GM12878 (cell line): Measurements from ENCODE around the gene NRG2. TPM values are rescaled to one million over a fixed set of nuclear protein-coding genes. Genes with fewer than 3 reads are reported as not detected.
A peak's percentile ranks its signal among the peaks of the same experiment; 100 is the strongest.

Experiments
- ATAC-seq: fragments of 200-7000 bp; cut with Tn5 transposase; 3 replicates; pipeline ENCODE4 v1.9.1; 2020; ENCODE audit warnings: mild to moderate bottlenecking, moderate library complexity
- BruUV-seq: library from RNA; stranded (reverse); fragments of 400-500 nt; replicated peaks from 2 replicates; lab custom pipeline; 2021; lab: Mats Ljungman, UMichigan
- CTCF ChIA-PET: fragments of 300-600 bp; sonication (Branson Sonifier 250); formaldehyde crosslinking; extraction: SDS; loops from one replicate; lab custom pipeline; 2021; ENCODE audit warnings: inconsistent platforms; lab: Yijun Ruan, JAX
- POLR2A ChIA-PET: fragments of 350-600 bp; formaldehyde crosslinking; extraction: SDS; loops from one replicate; lab custom pipeline; 2021; ENCODE audit warnings: inconsistent platforms; lab: Charles Lee
- RAD21 ChIA-PET: fragments of 300-600 bp; sonication (Branson Sonifier 250); formaldehyde crosslinking; loops from one replicate; lab custom pipeline; 2023; ENCODE audit warnings: antibody characterized with exemption; ENCODE audit not compliant: unreplicated experiment; lab: Charles Lee
- SMC1A ChIA-PET: fragments of 300-600 bp; sonication (Branson Sonifier 250); formaldehyde crosslinking; loops from one replicate; lab custom pipeline; 2023; ENCODE audit not compliant: unreplicated experiment, uncharacterized antibody; lab: Charles Lee
- DNase-seq: peaks from one replicate; pipeline ENCODE4 v3.0.0-alpha.2; 2011; ENCODE audit warnings: low read depth, low spot score
- FAIRE-seq: peaks from 3 replicates; lab custom pipeline; 2011; peaks lifted over from hg19 to GRCh38; lab: Jason Lieb, UNC
- H2AFZ ChIP-seq: 2 replicates; pipeline ENCODE4 v1.6.0; 2011; ENCODE audit warnings: low read depth, low read length, control low read depth; ENCODE audit not compliant: control insufficient read depth
- H3K27ac ChIP-seq: 2 replicates; pipeline ENCODE4 v1.5.1; 2011; ENCODE audit warnings: control low read depth; ENCODE audit not compliant: control insufficient read depth, insufficient read depth
- H3K27me3 ChIP-seq, 2 experiments: replicated peaks in 1 of 2; 2 replicates each; pipeline versions ENCODE4 v1.6.0 to v1.6.1; 2011; ENCODE audit warnings: low read length in 1 of 2; ENCODE audit not compliant: control insufficient read depth in 2 of 2, insufficient read depth in 2 of 2
- H3K36me3 ChIP-seq, 2 experiments: 2 replicates each; pipeline ENCODE4 v1.5.1; 2011; ENCODE audit warnings: low read length in 1 of 2; ENCODE audit not compliant: control insufficient read depth in 2 of 2, insufficient read depth in 2 of 2
- H3K4me1 ChIP-seq: 2 replicates; pipeline ENCODE4 v1.6.1; 2011; ENCODE audit warnings: mild to moderate bottlenecking, low read length, moderate library complexity, mixed read lengths; ENCODE audit not compliant: control insufficient read depth, insufficient read depth
- H3K4me2 ChIP-seq: 2 replicates; pipeline ENCODE4 v1.6.0; 2011; ENCODE audit warnings: control low read depth; ENCODE audit not compliant: control insufficient read depth, insufficient read depth
- H3K4me3 ChIP-seq: fragments of 200-600 bp; sonication (generic); 2 replicates; pipeline ENCODE4 v1.5.1; 2016
- H3K79me2 ChIP-seq: 2 replicates; pipeline ENCODE4 v1.6.0; 2011; ENCODE audit warnings: low read length; ENCODE audit not compliant: control insufficient read depth, insufficient read depth
- H3K9ac ChIP-seq: 2 replicates; pipeline ENCODE4 v1.8.0; 2011; ENCODE audit warnings: low read length, control low read depth, mixed read lengths; ENCODE audit not compliant: control insufficient read depth, insufficient read depth
- H3K9me3 ChIP-seq: replicated peaks from 3 replicates; pipeline ENCODE4 v1.5.1; 2011; ENCODE audit warnings: mild to moderate bottlenecking, low read length; ENCODE audit not compliant: control insufficient read depth, insufficient read depth
- H4K20me1 ChIP-seq: 2 replicates; pipeline ENCODE4 v1.6.0; 2011; ENCODE audit not compliant: control insufficient read depth, insufficient read depth
- CEBPB ChIP-seq, 2 experiments: fragments of 150-350 bp in 1 of 2; IDR thresholded peaks; 2 replicates each; pipeline ENCODE4 v1.6.1; 2012 to 2014; ENCODE audit warnings: low read depth in 2 of 2, low read length in 2 of 2, borderline replicate concordance in 1 of 2, inconsistent platforms in 1 of 2
- EED ChIP-seq: sonication (generic); IDR thresholded peaks from 2 replicates; pipeline ENCODE4 v1.6.1; 2016; ENCODE audit warnings: antibody characterized with exemption, low read depth
- FOXM1 ChIP-seq: IDR thresholded peaks from 2 replicates; pipeline ENCODE4 v1.6.1; 2012; ENCODE audit warnings: low read depth, mild to moderate bottlenecking, inconsistent platforms, low read length, moderate library complexity
- IKZF1 ChIP-seq: fragments of 450-650 bp; conservative IDR thresholded peaks from 2 replicates; pipeline ENCODE4 v1.6.1; 2017; ENCODE audit warnings: antibody characterized with exemption, mild to moderate bottlenecking
- IRF4 ChIP-seq: IDR thresholded peaks from 2 replicates; pipeline ENCODE4 v1.6.1; 2011; ENCODE audit warnings: low read depth, low read length
- JUNB ChIP-seq: IDR thresholded peaks from 2 replicates; pipeline ENCODE4 v1.6.1; 2016; ENCODE audit warnings: antibody characterized with exemption, mild to moderate bottlenecking
- KLF5 ChIP-seq: fragments of 450-650 bp; IDR thresholded peaks from 2 replicates; pipeline ENCODE4 v1.6.1; 2014; ENCODE audit warnings: mild to moderate bottlenecking; ENCODE audit not compliant: partially characterized antibody
- MLLT1 ChIP-seq: fragments of 450-650 bp; IDR thresholded peaks from 2 replicates; pipeline ENCODE4 v1.6.1; 2016; ENCODE audit warnings: mild to moderate bottlenecking
- RUNX3 ChIP-seq: IDR thresholded peaks from 2 replicates; pipeline ENCODE4 v1.6.1; 2012; ENCODE audit warnings: low read length, inconsistent platforms
- SPI1 ChIP-seq: IDR thresholded peaks from 2 replicates; pipeline ENCODE4 v1.6.1; 2011; ENCODE audit warnings: low read depth, mild to moderate bottlenecking, low read length, moderate library complexity, borderline replicate concordance; ENCODE audit not compliant: insufficient read depth
- SREBF1 ChIP-seq: IDR thresholded peaks from 2 replicates; pipeline ENCODE4 v1.6.1; 2012; ENCODE audit warnings: mild to moderate bottlenecking, low read length
- ZBED1 ChIP-seq: IDR thresholded peaks from 2 replicates; pipeline ENCODE4 v1.6.1; 2016; ENCODE audit warnings: borderline replicate concordance
- WGBS: methylation state at CpG from one replicate; pipeline ENCODE4 v1.1.6; 2016; ENCODE audit warnings: low lambda C conversion rate; ENCODE audit not compliant: insufficient replicate concordance, insufficient coverage; ENCODE audit errors: missing lambda C conversion rate; 5-methylcytosine and 5-hydroxymethylcytosine counted together
- in situ Hi-C: fragments of 300-500 bp; cut with MboI; formaldehyde crosslinking; loops from 9 replicates; pipeline ENCODE4 v1.14.3; 2018; ENCODE audit warnings: mixed read lengths
- intact Hi-C: fragments of 100-400 bp; cut with micrococcal nuclease; formaldehyde crosslinking; loops from one replicate; pipeline ENCODE4 v1.14.2; 2022; ENCODE audit not compliant: unreplicated experiment
- polyA plus RNA-seq, 11 experiments: library from polyadenylated mRNA; depleted of rRNA in 4 of 11; unstranded in 6 of 11; stranded (reverse) in 5 of 11; fragments of >200 nt; fragmentation: Nextera tagmentation in 4 of 11; fragmentation: Illumina TruSeq in 1 of 11; extraction: Ambion mirVana in 4 of 11; extraction: Trizol in 1 of 11; gene quantifications; 1 replicate in 1 of 11; 2 replicates in 10 of 11; pipeline versions ENCODE4 v1.2.1 to v1.2.3, GENCODE V29; 2011 to 2016; ENCODE audit warnings: inconsistent platforms in 2 of 11, missing spikeins in 2 of 11, low read depth in 1 of 11
- total RNA-seq, 4 experiments: library from RNA; depleted of rRNA in 3 of 4; stranded (reverse); fragments of >200 nt in 3 of 4; fragmentation: Illumina TruSeq in 1 of 4; extraction: Trizol in 1 of 4; gene quantifications; 2 replicates each; pipeline versions ENCODE4 v1.2.1 to v1.2.3, GENCODE V29; 2013 to 2021
- TF ChIP-seq, protein P1 (sequence below): IDR thresholded peaks from 2 replicates; pipeline ENCODE4 v1.6.1; 2012; ENCODE audit warnings: low read depth, low read length, improper control_type of control experiment

Gene NRG2
- total and polyA plus RNA-seq, 10 of the 15 experiments (the other 5 are each of a cell fraction or from before 2014, with no cell fraction given): 0.10 to 21.7 (median 9.6) TPM

GRCh38 chr5:139962445-139962844 lies 80.7 kb downstream of the NRG2 start:
- no peak for FAIRE-seq
- intact Hi-C loops: loop anchor here (10.0 kb wide), 1 partner anchor 328 kb away; no protein-coding TSS in a partner anchor
- CTCF ChIA-PET: interaction anchor here (1.3 kb wide), 2 partner anchors 99 to 118 kb away, joined by 4 to 5 read pairs; no protein-coding TSS in a partner anchor

GRCh38 chr5:139961435-139962157 lies 81.5 kb downstream of the NRG2 start:
- peak; percentile 79 for ATAC-seq
- Histone ChIP-seq H3K79me2 (peaks cover 10% of the 10 kb centered on the region), H3K36me3 (no peaks in the 10 kb centered on the region), H3K27ac (peak overlapping the region; percentile 17), H3K9ac (no peak overlapping the region), H3K4me2 (no peak overlapping the region; the same call in 1 of the 2 replicates), H3K4me3 (no peak overlapping the region), H3K9me3 (no peaks in the 10 kb centered on the region), H4K20me1 (no peaks in the 10 kb centered on the region; the same call in 1 of the 2 replicates), H3K4me1 (peaks cover 46% of the 10 kb centered on the region), H2AFZ (no peak overlapping the region), H3K27me3 (no peaks in the 10 kb centered on the region)
- ChIA-PET CTCF (interaction anchor here (0.9 to 2.5 kb wide), 10 partner anchors 9 to 186 kb away, joined by 3 to 25 read pairs (median 4); no protein-coding TSS in a partner anchor), POLR2A (interaction anchor here (0.7 to 1.8 kb wide), 4 partner anchors 19 to 114 kb away, joined by 3 to 5 read pairs (median 3); no protein-coding TSS in a partner anchor), SMC1A (interaction anchor here (0.8 to 3.7 kb wide), 10 partner anchors 8 to 174 kb away, joined by 3 to 17 read pairs (median 3); no protein-coding TSS in a partner anchor), RAD21 (interaction anchor here (0.5 to 1.9 kb wide), 12 partner anchors 9 to 213 kb away, joined by 3 to 7 read pairs (median 4); partner anchors contain the start of gene NRG2)
- intact Hi-C loops: loop anchor here (10.0 kb wide), 1 partner anchor 327 kb away; no protein-coding TSS in a partner anchor
- WGBS: 23% methylated on average over 5 of the region's 5 CpGs
- TF ChIP-seq EED (peak; percentile 66), MLLT1 (no peak), RUNX3 (peak; percentile 73), KLF5 (no peak), IKZF1 (peak; percentile 22; the same call in 1 of the 2 replicates), CEBPB (IDR thresholded peaks at IDR 0.05; ENCODE audit: borderline replicate concordance in 1 of 2, low read depth in 2 of 2, low read length in 2 of 2) (no peak), SREBF1 (no peak), JUNB (peak; percentile 18; the same call in 1 of the 2 replicates), IRF4 (0 out of 2 replicates have a peak, but pooled peaks have one; percentile 32)
- TF ChIP-seq, protein P1, sequence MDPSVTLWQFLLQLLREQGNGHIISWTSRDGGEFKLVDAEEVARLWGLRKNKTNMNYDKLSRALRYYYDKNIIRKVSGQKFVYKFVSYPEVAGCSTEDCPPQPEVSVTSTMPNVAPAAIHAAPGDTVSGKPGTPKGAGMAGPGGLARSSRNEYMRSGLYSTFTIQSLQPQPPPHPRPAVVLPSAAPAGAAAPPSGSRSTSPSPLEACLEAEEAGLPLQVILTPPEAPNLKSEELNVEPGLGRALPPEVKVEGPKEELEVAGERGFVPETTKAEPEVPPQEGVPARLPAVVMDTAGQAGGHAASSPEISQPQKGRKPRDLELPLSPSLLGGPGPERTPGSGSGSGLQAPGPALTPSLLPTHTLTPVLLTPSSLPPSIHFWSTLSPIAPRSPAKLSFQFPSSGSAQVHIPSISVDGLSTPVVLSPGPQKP: no peak
- FAIRE-seq: no peak
- in situ Hi-C loops: no loop called here
- peak; percentile 58 for DNase-seq
- no TSS peak for BruUV-seq

More at GRCh38 chr5:139962445-139962844, 80.7 kb downstream of the NRG2 start:
- Histone ChIP-seq H4K20me1 (no peaks in the 10 kb centered on the region; the same call in 1 of the 2 replicates), H3K4me2 (0 out of 2 replicates have a peak overlapping the region, but pooled peaks have one; percentile 8), H3K4me1 (peaks cover 39% of the 10 kb centered on the region), H3K79me2 (peaks cover 10% of the 10 kb centered on the region), H3K4me3 (no peak overlapping the region), H3K36me3 (no peaks in the 10 kb centered on the region), H3K9ac (no peak overlapping the region), H3K27me3 (no peaks in the 10 kb centered on the region), H2AFZ (no peak overlapping the region)
- BruUV-seq: no TSS peak
- POLR2A ChIA-PET: interaction anchor here (1.8 kb wide), 1 partner anchor 76 kb away, joined by 5 read pairs; no protein-coding TSS in a partner anchor
- WGBS: 20% methylated on average over 1 of the region's 1 CpG
- no peak for ATAC-seq
- DNase-seq: no peak
- in situ Hi-C loops: no loop called here
- RAD21 ChIA-PET: interaction anchor here (1.9 kb wide), 1 partner anchor 81 kb away, joined by 6 read pairs; the partner anchor contains the start of gene NRG2
- TF ChIP-seq ZBED1: no peak
- TF ChIP-seq FOXM1: no peak
- peak; percentile 45 for TF ChIP-seq SPI1
- TF ChIP-seq, all 136 proteins: peak for 1
- Histone ChIP-seq H3K9me3 (no peaks in the 10 kb centered on the region), H3K27ac (peak overlapping the region; percentile 17; the same call in 1 of the 2 replicates)
- SMC1A ChIA-PET: interaction anchor here (0.8 to 1.6 kb wide), 5 partner anchors 15 to 175 kb away, joined by 3 to 6 read pairs (median 3); no protein-coding TSS in a partner anchor
